GM10266 (cell line): ENCODE measurements around the gene ITGAE.

Experiments used
- DNase-seq: peaks from one replicate; pipeline ENCODE4 v3.0.0; 2012; ENCODE audit errors: extremely low spot score
- CTCF ChIP-seq: IDR thresholded peaks from 2 replicates; pipeline ENCODE4 v1.5.1; 2012; ENCODE audit warnings: mild to moderate bottlenecking, low read depth; ENCODE audit not compliant: control insufficient read depth, insufficient read depth; ENCODE audit errors: missing control alignments

ITGAE gene

DNA sequence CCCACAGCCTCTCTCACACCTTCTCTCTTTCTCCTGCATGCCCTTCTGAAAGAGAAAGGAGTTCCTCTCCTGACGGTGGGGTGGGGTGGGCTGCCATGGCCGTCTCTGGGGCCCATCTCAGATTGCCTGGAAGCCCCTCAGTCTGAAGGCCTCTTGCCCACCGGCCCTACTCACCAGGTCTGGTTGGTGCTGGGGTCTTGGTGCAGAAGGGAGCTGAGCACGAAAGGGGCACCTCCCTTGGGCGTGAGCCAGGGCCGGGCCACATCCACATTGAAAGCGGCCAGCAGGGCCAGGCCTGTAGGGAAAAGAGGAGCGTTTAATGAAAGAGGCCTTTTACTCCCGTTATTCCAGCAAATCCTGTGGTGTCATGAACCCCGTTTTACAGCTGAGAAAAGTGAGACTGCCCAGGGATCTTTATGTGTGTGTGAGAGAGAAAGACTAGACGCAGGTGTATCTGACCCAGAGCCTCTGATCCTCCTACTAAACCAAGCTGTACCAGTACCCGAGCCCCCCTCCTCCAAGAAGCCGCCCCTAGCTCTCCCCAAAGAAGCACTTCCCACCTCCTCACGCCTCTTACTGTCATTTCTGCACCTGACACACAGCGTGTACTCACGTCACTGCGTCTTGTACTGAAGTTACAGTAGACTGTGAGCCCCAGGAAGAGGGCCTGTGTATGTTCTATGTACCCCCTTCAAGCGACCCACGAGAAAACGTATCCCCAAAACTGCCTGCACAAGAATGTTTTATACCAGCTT is 23.4 kb downstream of the ITGAE start:
- DNase-seq: no peak
- TF ChIP-seq CTCF: no peak

GRCh38 chr17:3773966-3774365 is 27.0 kb downstream of the ITGAE start:
- TF ChIP-seq CTCF: no peak
- DNase-seq: no peak

- no peak for TF ChIP-seq CTCF
- DNase-seq: no peak
These were observed 27.5 kb downstream of the ITGAE start for GRCh38 chr17:3773511-3773910.

DNA sequence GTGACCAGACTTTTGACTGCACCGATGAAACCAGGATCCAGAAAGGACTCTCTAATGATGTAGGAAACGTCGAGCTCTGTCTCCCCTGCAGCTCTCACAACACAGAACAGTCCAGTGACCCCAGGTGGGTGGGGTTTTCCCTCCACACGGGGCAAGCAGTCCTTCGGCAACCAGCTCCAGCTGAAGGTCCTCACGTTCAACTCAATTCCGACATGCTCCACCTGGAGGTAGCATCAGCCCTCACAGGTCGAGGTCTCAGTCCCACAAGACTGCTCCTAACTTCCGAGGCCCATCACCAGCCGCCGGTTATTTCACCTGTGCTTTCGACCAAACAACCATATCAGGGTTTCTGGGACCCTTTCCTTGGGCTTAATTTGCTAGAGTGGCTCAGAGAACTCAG is 28.2 kb downstream of the ITGAE start:
- no peak for DNase-seq
- no peak for TF ChIP-seq CTCF

DNA sequence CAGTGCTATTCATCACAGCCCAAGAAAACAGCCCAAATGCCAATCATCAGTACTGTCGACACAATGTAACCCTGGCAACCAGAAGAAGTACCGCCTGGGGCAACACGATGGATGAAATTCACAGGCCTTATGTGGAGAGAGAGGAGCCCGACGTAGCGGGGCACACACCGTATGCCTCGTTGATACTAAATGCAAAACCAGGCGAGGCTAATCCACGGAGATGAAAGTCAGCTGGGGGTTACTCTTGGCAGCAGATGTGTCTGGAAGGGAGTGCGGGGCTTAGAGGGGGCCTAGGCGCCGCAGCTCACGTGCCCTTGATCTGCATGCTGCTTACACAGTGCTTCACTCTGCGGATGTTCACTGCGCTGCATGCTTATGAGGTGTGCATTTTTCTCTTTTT is 29.8 kb downstream of the ITGAE start:
- no peak for DNase-seq
- TF ChIP-seq CTCF: no peak

DNA sequence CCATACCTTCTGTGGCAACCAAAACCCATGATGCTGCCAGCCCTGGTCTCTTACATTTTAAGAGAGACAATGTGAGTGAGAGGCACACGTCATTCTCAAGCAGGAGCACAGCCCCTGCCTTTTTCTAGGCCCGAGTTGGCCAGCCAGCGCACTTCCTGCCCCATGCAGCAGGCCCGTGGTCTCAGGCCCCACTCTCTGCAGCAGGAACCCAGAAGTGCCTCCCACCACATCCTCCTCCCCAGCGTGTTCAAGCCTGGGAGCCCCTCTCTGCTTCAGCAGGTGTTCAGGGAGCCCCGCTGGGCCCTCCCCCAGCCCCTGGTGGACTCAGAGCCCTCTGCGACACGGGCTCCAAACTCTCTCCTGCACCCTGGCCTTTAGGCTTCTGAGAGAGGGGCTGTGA is 30.5 kb downstream of the ITGAE start:
- DNase-seq: no peak
- no peak for TF ChIP-seq CTCF

GRCh38 chr17:3768769-3769168 is 32.2 kb downstream of the ITGAE start:
- no peak for DNase-seq
- no peak for TF ChIP-seq CTCF
